Measurements from ENCODE around the gene CRYBG1.

Gene CRYBG1

DNA sequence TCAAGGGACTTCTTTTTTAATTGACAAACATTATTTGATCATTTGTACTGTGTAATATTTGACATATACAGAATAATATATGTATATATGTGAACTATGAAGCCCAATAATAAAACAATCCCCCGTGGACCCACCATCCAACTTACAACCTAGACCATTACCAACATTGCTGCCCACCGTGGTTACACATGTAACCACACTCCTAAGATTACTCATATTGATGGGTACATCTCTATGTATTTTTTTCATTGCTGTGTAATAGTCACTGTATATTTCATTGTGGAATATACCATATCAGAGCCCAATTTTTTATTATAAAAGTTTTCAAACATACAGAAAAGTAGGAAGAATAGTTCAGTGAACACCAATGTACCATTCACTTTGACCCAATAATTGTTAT is 174.5 kb downstream of the CRYBG1 start:
- in situ Hi-C loops (cut with HindIII; ENCODE audit: low sequenced_read_pairs): no loop called here
- no peak overlapping the region for H3K4me3 ChIP-seq (ENCODE audit: low read depth, low read length)
- TF ChIP-seq CTCF (IDR thresholded peaks at IDR 0.05; ENCODE audit: low read depth, low read length, missing control alignments): no peak
- DNase-seq (ENCODE audit: low read depth): no peak

DNA sequence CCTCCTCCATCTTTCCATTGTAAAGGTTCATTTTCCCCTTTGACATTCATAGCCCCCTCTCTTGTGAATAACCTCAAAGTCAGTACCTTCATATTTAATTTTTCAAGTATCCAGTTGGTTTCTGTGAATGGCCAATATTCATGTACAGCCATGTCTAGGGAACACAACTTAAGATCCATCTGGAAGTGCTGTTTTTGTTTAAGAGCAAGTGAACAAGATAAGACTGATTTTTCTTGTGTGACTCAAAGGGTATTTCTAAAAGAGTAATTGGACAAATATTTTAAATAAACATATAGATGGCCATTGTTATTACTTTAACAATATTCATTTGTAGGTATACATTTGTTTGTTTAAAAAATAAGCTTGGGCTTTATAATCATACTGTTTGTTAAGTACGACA is 175.8 kb downstream of the CRYBG1 start:
- TF ChIP-seq CTCF (IDR thresholded peaks at IDR 0.05; ENCODE audit: low read depth, low read length, missing control alignments): no peak
- DNase-seq (ENCODE audit: low read depth): no peak
- no peak overlapping the region for H3K4me3 ChIP-seq (ENCODE audit: low read depth, low read length)
- in situ Hi-C loops (cut with HindIII; ENCODE audit: low sequenced_read_pairs): no loop called here

DNA sequence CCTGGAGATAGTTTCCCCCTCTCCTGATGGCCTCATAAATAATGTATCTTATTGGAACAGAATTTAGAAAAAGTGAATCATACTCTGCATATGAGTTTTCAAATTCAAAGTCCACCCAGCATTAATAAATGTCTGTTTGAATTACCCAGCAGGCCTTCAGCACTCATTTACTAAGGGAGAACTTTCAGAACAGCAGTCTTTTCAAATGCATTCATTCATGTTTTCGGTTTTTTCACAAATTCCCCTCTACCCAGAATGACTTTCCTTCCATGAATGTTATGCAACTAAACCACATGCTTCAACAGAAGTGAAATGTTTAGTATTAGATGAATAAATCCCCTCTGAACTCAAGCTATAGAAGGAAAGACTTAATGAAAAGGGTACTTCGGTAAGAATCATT is 176.3 kb downstream of the CRYBG1 start:
- no peak for TF ChIP-seq CTCF (IDR thresholded peaks at IDR 0.05; ENCODE audit: low read depth, low read length, missing control alignments)
- in situ Hi-C loops (cut with HindIII; ENCODE audit: low sequenced_read_pairs): no loop called here
- no peak overlapping the region for H3K4me3 ChIP-seq (ENCODE audit: low read depth, low read length)
- no peak for DNase-seq (ENCODE audit: low read depth)

GRCh38 chr6:106537662-106538061 is 177.1 kb downstream of the CRYBG1 start:
- in situ Hi-C loops (cut with HindIII; ENCODE audit: low sequenced_read_pairs): no loop called here
- no peak overlapping the region for H3K4me3 ChIP-seq (ENCODE audit: low read depth, low read length)
- no peak for DNase-seq (ENCODE audit: low read depth)
- TF ChIP-seq CTCF (IDR thresholded peaks at IDR 0.05; ENCODE audit: low read depth, low read length, missing control alignments): no peak

DNA sequence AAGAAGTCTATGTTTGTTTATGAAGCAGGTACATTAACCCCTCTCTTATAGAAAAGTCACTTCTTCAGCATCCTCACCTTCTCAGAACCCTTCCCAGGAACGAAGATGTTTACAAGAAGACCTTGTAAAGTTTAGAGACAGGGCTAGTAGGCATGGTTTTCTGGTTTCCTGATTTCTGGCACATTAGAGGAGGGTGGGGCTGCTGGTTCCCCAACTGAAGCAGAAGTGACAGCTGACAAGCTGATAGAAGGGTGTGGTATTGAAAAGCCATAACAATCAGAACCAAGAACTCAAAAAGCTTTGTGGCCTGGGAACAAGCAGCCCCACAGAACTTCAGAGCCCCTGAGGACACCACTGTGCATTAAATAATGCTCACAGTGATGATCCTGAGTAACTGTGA is 177.6 kb downstream of the CRYBG1 start:
- DNase-seq (ENCODE audit: low read depth): no peak
- no peak for TF ChIP-seq CTCF (IDR thresholded peaks at IDR 0.05; ENCODE audit: low read depth, low read length, missing control alignments)
- no peak overlapping the region for H3K4me3 ChIP-seq (ENCODE audit: low read depth, low read length)
- in situ Hi-C loops (cut with HindIII; ENCODE audit: low sequenced_read_pairs): no loop called here

- in situ Hi-C loops (cut with HindIII; ENCODE audit: low sequenced_read_pairs): no loop called here
- no peak for DNase-seq (ENCODE audit: low read depth)
- H3K4me3 ChIP-seq (ENCODE audit: low read depth, low read length): no peak overlapping the region
- no peak for TF ChIP-seq CTCF (IDR thresholded peaks at IDR 0.05; ENCODE audit: low read depth, low read length, missing control alignments)
These were observed 179.4 kb downstream of the CRYBG1 start for GRCh38 chr6:106539936-106540335.

DNA sequence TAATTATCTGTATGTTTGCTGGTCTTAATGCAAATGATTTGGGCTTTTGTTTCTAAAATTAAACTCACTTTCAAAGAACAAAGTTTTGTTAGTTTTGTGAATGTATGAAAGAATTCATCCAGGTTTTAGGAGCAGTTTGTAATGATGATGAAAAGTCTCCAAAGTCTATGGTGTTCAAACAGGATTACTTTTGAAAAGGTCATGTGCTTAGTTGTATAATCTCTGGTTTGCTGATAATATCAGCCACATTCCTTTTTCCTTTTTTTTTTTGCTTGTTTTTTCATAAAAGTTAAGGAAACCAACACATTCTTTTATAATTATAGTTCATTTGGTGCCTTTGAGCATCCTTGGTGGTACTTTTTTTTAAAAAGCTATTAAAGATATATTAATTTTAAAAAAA is 179.9 kb downstream of the CRYBG1 start:
- in situ Hi-C loops (cut with HindIII; ENCODE audit: low sequenced_read_pairs): no loop called here
- H3K4me3 ChIP-seq (ENCODE audit: low read depth, low read length): no peak overlapping the region
- TF ChIP-seq CTCF (IDR thresholded peaks at IDR 0.05; ENCODE audit: low read depth, low read length, missing control alignments): no peak
- no peak for DNase-seq (ENCODE audit: low read depth)

Measured in astrocyte of the cerebellum (primary cell).